ENCODE data around the gene ARHGAP15.

DNA sequence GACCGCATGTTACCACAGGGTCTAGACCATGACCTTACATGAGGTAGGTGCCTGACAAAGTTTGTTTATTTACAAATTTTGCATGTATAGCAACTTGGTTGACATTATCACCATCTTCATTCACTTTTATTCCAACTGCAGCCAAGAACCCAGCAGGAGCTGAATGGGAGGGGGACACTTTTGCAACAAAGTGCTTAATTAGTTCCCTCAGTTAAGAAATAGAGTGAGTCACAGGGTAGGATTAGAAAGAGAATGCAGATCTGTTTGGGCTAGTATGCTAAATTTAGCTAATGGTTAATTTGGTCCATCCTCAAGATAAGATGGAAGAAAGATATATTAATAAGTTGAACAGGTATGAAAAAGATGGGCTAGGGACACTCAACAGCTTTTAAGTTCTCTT, 678.9 kb downstream of the ARHGAP15 start:
- TF ChIP-seq ZNF274 (IDR thresholded peaks at IDR 0.05; ENCODE audit: low read depth, low read length) (no peak), YY1 (IDR thresholded peaks at IDR 0.05; ENCODE audit: insufficient read depth, insufficient read length) (no peak), SUZ12 (IDR thresholded peaks at IDR 0.05; ENCODE audit: extremely low read depth, insufficient read depth, insufficient read length) (no peak)

Data from NT2/D1 (cell line).